ENCODE results near the gene ADGRV1. TPM values are rescaled to one million over a fixed set of nuclear protein-coding genes. Genes with fewer than 3 reads are reported as not detected.
"Not testable (repeated sequence)": the region's sequence is repeated elsewhere in the genome, so short reads cannot be mapped to it uniquely, and the experiment has no call there.

ADGRV1 gene
- total RNA-seq, 1 donor from 2014 or later, result under 0.01 TPM

- peak in 1 of 2 donors; percentile 2 for DNase-seq (ENCODE audit: low read depth in 2 of 2)
Measured at GRCh38 chr5:90644132-90644531, 85.5 kb downstream of the ADGRV1 start.

DNA sequence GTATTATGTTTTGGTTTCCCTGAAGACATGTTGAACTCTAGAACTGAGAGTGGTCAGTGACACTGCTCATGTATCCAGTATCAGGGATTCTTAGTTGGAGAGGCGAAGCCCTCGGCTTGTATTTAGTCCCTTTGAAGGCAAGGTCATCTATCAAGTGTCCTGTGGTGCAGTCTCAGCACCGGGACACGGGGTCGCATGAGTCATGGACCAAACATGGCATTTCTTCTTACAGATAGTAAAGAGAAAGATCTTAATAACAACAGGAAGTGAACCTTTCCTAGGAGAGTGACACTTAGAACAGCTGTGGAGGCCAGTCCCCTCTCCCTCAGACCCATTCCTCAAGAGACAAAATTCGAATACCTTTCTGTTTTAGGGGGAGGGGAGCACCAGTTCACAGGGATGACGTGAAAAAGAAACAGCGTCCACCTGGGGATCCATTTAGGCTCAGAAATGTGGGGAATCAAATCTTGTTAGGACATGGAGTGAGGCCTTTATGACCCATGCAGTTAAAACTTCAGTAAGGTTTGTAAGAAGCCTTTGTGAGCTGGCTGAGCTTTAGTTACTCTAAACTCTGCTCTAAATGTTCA lies 86.5 kb downstream of the ADGRV1 start:
- peak in 1 of 2 donors; percentile 3 for DNase-seq (ENCODE audit: low read depth in 2 of 2)

- DNase-seq (ENCODE audit: low read depth in 2 of 2), result no peak
Measured at GRCh38 chr5:90650767-90651166, 92.2 kb downstream of the ADGRV1 start.

DNA sequence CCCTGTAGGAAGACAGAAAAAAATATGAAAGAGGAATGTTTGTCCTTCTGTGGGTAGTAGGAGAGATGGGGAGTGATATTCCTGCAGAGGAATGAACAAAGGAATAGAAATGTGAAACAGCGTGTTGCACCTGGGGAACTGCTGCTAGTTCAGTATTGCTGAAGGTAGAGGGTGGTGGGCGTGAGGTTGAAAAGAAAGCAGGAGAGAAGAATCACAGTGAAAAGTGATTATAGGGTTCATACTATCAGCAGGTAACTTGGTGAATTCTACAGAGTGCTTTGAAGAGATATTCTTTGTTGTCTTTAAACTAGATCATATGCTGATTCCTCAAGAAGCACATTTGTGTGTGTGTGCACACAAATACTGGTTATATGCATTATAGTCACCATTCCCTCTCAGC lies 95.6 kb downstream of the ADGRV1 start:
- DNase-seq (ENCODE audit: low read depth in 2 of 2), result no peak

- DNase-seq (ENCODE audit: low read depth in 2 of 2), result no peak
Measured at GRCh38 chr5:90655423-90655822, 96.8 kb downstream of the ADGRV1 start.

DNA sequence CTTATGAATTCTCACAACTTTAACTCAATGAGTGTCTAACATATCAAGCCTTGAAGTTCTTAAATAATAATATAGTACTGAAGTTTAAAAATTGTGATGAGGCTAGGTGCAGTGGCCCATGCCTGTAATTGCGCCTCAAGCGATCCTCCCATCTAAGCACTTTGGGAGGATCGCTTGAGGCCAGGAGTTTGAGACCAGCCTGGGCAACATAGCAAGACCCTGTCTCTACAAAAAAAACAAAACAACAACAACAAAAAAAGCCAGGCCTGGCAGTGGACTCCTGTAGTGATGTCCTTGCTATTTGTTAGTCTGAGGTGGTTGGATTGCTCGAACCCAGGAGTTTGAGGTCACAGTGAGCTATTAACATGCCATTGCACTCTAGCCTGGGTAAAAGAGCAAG lies 98.4 kb downstream of the ADGRV1 start:
- no peak for DNase-seq (ENCODE audit: low read depth in 2 of 2)

- DNase-seq (ENCODE audit: low read depth in 2 of 2), result peak in 1 of 2 donors; percentile 49
Measured at GRCh38 chr5:90657788-90658187, 99.2 kb downstream of the ADGRV1 start.

- no peak for DNase-seq (ENCODE audit: low read depth in 2 of 2)
Measured at GRCh38 chr5:90658620-90659019, 100.0 kb downstream of the ADGRV1 start.

DNA sequence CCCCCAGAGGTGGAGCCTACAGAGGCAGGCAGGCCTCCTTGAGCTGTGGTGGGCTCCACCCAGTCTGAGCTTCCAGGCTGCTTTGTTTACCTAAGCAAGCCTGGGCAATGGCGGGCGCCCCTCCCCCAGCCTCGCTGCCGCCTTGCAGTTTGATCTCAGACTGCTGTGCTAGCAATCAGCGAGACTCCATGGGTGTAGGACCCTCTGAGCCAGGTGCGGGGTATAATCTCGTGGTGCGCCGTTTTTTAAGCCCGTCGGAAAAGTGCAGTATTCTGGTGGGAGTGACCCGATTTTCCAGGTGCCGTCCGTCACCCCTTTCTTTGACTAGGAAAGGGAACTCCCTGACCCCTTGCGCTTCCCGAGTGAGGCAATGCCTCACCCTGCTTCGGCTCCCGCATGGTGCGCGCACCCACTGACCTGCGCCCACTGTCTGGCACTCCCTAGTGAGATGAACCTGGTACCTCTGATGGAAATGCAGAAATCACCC lies 109.5 kb downstream of the ADGRV1 start:
- not testable (repeated sequence) for DNase-seq (ENCODE audit: low read depth in 2 of 2)

DNA sequence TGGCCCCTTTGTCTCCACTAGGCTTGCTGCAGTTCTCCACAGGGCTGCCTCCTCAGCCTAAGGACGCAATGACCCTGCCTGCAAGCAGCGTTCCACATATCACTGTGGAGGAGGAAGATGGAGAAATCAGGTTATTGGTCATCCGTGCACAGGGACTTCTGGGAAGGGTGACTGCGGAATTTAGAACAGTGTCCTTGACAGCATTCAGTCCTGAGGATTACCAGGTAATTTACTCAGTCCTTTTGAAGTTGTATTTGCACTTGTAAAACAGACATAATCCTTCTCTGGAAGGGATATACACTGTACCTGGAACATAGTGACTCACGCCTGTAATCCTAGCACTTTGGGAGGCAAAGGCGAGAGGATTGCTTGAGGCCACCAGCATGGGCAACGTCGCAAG lies 116.6 kb downstream of the ADGRV1 start:
- DNase-seq (ENCODE audit: low read depth in 2 of 2), result no peak

- DNase-seq (ENCODE audit: low read depth in 2 of 2), result no peak
Measured at GRCh38 chr5:90680921-90681563, 122.4 kb downstream of the ADGRV1 start.

DNA sequence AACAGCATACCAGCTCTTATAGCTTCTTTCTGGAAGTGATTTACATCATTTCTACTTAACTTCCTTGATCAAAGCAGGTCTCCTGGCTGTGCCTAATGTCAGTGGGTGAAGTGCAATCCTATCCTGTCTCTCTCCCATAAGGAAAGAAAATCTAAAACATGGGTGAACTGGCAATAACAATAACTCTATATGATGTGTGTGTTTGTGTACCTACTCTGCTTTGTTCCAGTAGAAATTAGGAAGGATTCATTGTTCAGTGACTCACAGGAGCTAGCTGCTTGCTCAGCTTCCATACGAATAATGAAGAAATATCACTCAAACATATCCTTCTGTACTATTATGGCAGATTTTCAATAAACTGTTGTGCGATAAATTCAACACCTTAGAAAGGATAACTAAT lies 123.7 kb downstream of the ADGRV1 start:
- DNase-seq (ENCODE audit: low read depth in 2 of 2), result no peak

- no peak for DNase-seq (ENCODE audit: low read depth in 2 of 2)
Measured at GRCh38 chr5:90685425-90686022, 126.9 kb downstream of the ADGRV1 start.

DNA sequence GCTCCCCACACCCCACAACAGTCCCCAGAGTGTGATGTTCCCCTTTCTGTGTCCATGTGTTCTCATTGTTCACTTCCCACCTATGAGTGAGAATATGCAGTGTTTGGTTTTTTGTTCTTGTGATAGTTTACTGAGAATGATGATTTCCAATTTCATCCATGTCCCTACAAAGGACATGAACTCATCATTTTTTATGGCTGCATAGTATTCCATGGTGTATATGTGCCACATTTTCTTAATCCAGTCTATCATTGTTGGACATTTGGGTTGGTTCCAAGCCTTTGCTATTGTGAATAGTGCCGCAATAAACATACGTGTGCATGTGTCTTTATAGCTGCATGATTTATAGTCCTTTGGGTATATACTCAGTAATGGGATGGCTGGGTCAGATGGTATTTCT lies 127.8 kb downstream of the ADGRV1 start:
- DNase-seq (ENCODE audit: low read depth in 2 of 2), result not testable (repeated sequence)

DNA sequence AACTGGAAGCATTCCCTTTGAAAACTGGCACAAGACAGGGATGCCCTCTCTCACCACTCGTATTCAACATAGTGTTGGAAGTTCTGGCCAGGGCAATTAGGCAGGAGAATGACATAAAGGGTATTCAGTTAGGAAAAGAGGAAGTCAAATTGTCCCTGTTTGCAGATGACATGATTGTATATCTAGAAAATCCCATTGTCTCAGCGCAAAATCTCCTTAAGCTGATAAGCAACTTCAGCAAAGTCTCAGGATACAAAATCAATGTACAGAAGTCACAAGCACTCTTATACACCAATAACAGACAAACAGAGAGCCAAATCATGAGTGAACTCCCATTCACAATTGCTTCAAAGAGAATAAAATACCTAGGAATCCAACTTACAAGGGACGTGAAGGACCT lies 128.9 kb downstream of the ADGRV1 start:
- DNase-seq (ENCODE audit: low read depth in 2 of 2), result not testable (repeated sequence)

- no peak for DNase-seq (ENCODE audit: low read depth in 2 of 2)
Measured at GRCh38 chr5:90689064-90689463, 130.5 kb downstream of the ADGRV1 start.

DNA sequence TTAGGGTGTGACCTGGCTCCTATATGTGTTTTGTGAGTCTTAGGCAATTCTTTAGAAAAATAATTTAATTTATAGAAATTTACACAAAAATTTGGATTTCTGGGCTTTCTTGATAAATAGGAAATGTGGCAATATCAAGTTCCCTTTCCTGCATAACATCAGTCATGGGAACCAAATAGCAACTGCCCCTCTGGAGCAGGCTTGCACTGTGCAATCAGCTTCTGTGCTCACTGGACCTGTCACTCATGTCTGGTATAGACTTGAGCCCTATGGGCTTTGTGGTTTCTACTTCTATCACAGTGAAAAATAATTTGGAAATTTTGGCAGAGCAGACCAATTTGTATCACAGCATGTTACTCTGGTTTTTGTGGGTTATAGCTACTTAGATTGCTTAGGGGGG lies 131.7 kb downstream of the ADGRV1 start:
- no peak for DNase-seq (ENCODE audit: low read depth in 2 of 2)

- no peak for DNase-seq (ENCODE audit: low read depth in 2 of 2)
Measured at GRCh38 chr5:90691533-90691932, 132.9 kb downstream of the ADGRV1 start.

GRCh38 chr5:90696153-90696552 lies 137.6 kb downstream of the ADGRV1 start:
- DNase-seq (ENCODE audit: low read depth in 2 of 2), result no peak

GRCh38 chr5:90700299-90700698 lies 141.7 kb downstream of the ADGRV1 start:
- DNase-seq (ENCODE audit: low read depth in 2 of 2), result no peak

DNA sequence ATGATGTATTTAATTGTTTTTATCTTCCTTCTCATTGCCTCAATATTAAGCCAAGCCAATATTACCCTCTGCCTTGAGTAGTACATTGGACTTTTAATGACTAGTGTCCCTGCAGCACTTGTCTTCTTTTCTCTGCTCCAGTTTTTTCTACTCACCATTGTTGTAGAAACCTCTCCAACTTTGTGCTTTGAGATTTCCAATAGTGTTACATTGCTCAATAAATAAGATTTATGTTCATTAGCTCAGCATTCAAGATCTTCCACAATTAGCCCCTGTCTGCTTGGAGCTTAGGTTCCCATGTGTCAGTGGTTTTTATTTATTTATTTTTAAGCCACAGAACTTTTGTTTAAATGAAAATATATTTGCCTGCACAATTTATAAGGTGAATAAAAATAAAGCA lies 145.3 kb downstream of the ADGRV1 start:
- DNase-seq (ENCODE audit: low read depth in 2 of 2), result no peak

DNA sequence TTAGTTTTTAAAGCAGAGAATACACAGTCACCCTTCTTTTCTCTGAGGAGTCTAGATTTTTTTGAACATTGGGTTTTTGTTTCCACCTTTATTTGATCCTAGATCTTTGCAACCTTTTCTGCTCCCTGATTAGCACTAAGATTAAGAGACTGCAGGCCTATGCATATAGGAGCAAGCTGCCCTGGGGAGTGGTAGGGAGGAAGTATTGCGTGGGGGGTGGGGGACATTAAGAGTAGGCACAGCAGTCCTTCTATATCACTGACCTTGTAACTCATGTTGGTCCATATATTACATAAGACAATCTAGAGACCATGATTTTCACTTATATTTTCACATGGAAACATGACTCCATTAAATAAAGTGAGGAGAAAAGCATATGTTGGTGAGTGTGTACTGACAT lies 149.1 kb downstream of the ADGRV1 start:
- no peak for DNase-seq (ENCODE audit: low read depth in 2 of 2)
